Progenitor cell of endocrine pancreas (in vitro differentiated cells): ENCODE measurements around the gene GFRA4. TPM values are rescaled to one million over a fixed set of nuclear protein-coding genes. Genes with fewer than 3 reads are reported as not detected.

Experiments
- DNase-seq: peaks from one replicate; pipeline ENCODE4 v3.0.0; 2021; ENCODE audit warnings: low spot score; ENCODE audit not compliant: unreplicated experiment
- H3K27ac Mint-ChIP-seq: 2 replicates; pipeline ENCODE4 v1.8.0; 2021; ENCODE audit warnings: mild to moderate bottlenecking, moderate library complexity, mixed read lengths
- H3K27me3 Mint-ChIP-seq: 2 replicates; pipeline ENCODE4 v1.8.0; 2021; ENCODE audit warnings: mixed read lengths
- H3K36me3 Mint-ChIP-seq: 2 replicates; pipeline ENCODE4 v1.8.0; 2022; ENCODE audit warnings: mixed read lengths; ENCODE audit not compliant: insufficient read depth
- H3K4me1 Mint-ChIP-seq: 2 replicates; pipeline ENCODE4 v1.8.0; 2021; ENCODE audit warnings: low read depth, mixed read lengths
- H3K4me3 Mint-ChIP-seq: 2 replicates; pipeline ENCODE4 v1.8.0; 2021; ENCODE audit warnings: low read depth, mild to moderate bottlenecking, moderate library complexity, mixed read lengths
- H3K9me3 Mint-ChIP-seq: 2 replicates; pipeline ENCODE4 v1.8.0; 2021; ENCODE audit warnings: low read depth, mixed read lengths
- CTCF ChIP-seq: fragments of 200-600 bp; sonication (generic); IDR thresholded peaks from one replicate; pipeline ENCODE4 v1.5.0; 2021; ENCODE audit warnings: antibody characterized with exemption, mild to moderate bottlenecking; ENCODE audit not compliant: unreplicated experiment
- total RNA-seq: library from RNA; stranded (reverse); gene quantifications from 2 replicates; pipeline ENCODE4 v1.2.1, GENCODE V29; 2021

Gene GFRA4
- total RNA-seq, 1 donor from 2014 or later = not detected

GRCh38 chr20:3710011-3710466 is 46.8 kb upstream of the GFRA4 start:
- H3K27me3 Mint-ChIP-seq = peaks cover 8% of the 10 kb centered on the region
- no peak overlapping the region for H3K27ac Mint-ChIP-seq
- TF ChIP-seq CTCF = no peak
- H3K36me3 Mint-ChIP-seq = no peaks in the 10 kb centered on the region
- H3K4me3 Mint-ChIP-seq = no peak overlapping the region
- no peaks in the 10 kb centered on the region for H3K9me3 Mint-ChIP-seq
- peaks cover 2% of the 10 kb centered on the region for H3K4me1 Mint-ChIP-seq
- DNase-seq = no peak

- Mint-ChIP-seq H3K36me3 (no peaks in the 10 kb centered on the region), H3K4me1 (peaks cover 2% of the 10 kb centered on the region), H3K27ac (no peak overlapping the region), H3K4me3 (no peak overlapping the region), H3K27me3 (peaks cover 8% of the 10 kb centered on the region), H3K9me3 (no peaks in the 10 kb centered on the region)
- no peak for TF ChIP-seq CTCF
- DNase-seq = no peak
Measured at GRCh38 chr20:3707508-3707899, 44.3 kb upstream of the GFRA4 start.

GRCh38 chr20:3706774-3707507 is 43.7 kb upstream of the GFRA4 start:
- peaks cover 2% of the 10 kb centered on the region for H3K4me1 Mint-ChIP-seq
- no peak for DNase-seq
- no peak overlapping the region for H3K4me3 Mint-ChIP-seq
- peaks cover 9% of the 10 kb centered on the region for H3K27me3 Mint-ChIP-seq
- TF ChIP-seq CTCF = no peak
- H3K36me3 Mint-ChIP-seq = no peaks in the 10 kb centered on the region
- no peaks in the 10 kb centered on the region for H3K9me3 Mint-ChIP-seq
- no peak overlapping the region for H3K27ac Mint-ChIP-seq

GRCh38 chr20:3705970-3706739 is 43.0 kb upstream of the GFRA4 start:
- no peak overlapping the region for H3K4me3 Mint-ChIP-seq
- peaks cover 2% of the 10 kb centered on the region for H3K4me1 Mint-ChIP-seq
- no peak for DNase-seq
- no peaks in the 10 kb centered on the region for H3K36me3 Mint-ChIP-seq
- peaks cover 8% of the 10 kb centered on the region for H3K27me3 Mint-ChIP-seq
- TF ChIP-seq CTCF = no peak
- no peaks in the 10 kb centered on the region for H3K9me3 Mint-ChIP-seq
- no peak overlapping the region for H3K27ac Mint-ChIP-seq

- no peaks in the 10 kb centered on the region for H3K9me3 Mint-ChIP-seq
- peaks cover 7% of the 10 kb centered on the region for H3K27me3 Mint-ChIP-seq
- no peak overlapping the region for H3K27ac Mint-ChIP-seq
- H3K36me3 Mint-ChIP-seq = no peaks in the 10 kb centered on the region
- DNase-seq = no peak
- no peak overlapping the region for H3K4me3 Mint-ChIP-seq
- H3K4me1 Mint-ChIP-seq = peaks cover 2% of the 10 kb centered on the region
- TF ChIP-seq CTCF = no peak
Measured at GRCh38 chr20:3705491-3705969, 42.3 kb upstream of the GFRA4 start.
